Suprapubic skin (tissue), 3 donors: ENCODE results near the gene RILPL1.

ENCODE experiments used
- CTCF ChIP-seq, 2 donors: fragments of 200-600 bp in 1 of 2; fragments of 450-650 bp in 1 of 2; sonication (generic) in 1 of 2; IDR thresholded peaks; one replicate each; pipeline ENCODE4 v1.5.1; 2016 to 2019; ENCODE audit warnings: antibody characterized with exemption in 2 of 2, mild to moderate bottlenecking in 1 of 2, moderate library complexity in 1 of 2
- POLR2A ChIP-seq, 2 donors: fragments of 450-650 bp; IDR thresholded peaks; one replicate each; pipeline ENCODE4 v1.6.1; 2017; ENCODE audit warnings: antibody characterized with exemption in 2 of 2, mild to moderate bottlenecking in 2 of 2, moderate library complexity in 2 of 2

GRCh38 chr12:123506059-123506842 lies 27.3 kb downstream of the RILPL1 start:
- no peak for TF ChIP-seq POLR2A (IDR thresholded peaks at IDR 0.05)
- TF ChIP-seq CTCF (IDR thresholded peaks at IDR 0.05): no peak
